Measurements from ENCODE around the gene MGMT.

MGMT gene

GRCh38 chr10:129725011-129725410 is 258.0 kb downstream of the MGMT start:
- no peak for DNase-seq (ENCODE audit: extremely low read depth in 1 of 2, low read depth in 1 of 2)

GRCh38 chr10:129725482-129725881 is 258.4 kb downstream of the MGMT start:
- no peak for DNase-seq (ENCODE audit: extremely low read depth in 1 of 2, low read depth in 1 of 2)

DNA sequence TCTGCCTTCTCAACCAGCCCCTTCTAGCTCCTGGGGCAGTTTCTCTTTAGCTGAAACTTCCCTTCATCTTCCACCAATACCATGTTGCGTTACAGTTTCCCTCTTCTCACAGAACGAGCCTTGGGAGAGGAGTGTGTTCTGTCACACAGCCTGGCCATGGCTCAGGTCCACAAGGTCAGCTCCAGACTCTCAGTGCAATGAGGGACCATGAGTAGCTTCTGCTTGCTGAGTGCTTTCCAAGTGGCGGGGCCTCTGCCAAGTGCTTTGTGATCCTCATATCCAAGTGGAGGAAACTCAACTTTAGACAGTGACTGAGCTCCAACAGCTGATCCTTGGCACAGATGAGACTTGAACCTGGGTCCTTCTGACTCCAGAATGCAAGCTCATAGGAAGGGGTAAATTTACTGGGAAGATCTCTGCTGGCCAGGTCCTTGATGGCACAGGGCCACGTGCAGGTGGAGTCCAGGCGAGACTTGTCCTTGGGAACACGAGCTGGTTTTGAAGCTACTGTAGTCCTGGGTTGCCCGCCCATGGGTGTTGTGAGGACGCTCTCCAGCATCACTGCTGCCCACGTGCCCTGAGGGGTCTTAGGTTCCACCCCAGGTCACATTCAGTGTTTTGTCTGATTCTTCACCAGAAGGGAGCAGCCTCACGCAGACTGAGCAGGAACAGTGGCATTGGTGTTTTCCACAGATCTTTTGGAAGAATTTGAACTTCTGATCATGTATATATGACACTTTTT is 259.0 kb downstream of the MGMT start:
- no peak for DNase-seq (ENCODE audit: extremely low read depth in 1 of 2, low read depth in 1 of 2)

DNA sequence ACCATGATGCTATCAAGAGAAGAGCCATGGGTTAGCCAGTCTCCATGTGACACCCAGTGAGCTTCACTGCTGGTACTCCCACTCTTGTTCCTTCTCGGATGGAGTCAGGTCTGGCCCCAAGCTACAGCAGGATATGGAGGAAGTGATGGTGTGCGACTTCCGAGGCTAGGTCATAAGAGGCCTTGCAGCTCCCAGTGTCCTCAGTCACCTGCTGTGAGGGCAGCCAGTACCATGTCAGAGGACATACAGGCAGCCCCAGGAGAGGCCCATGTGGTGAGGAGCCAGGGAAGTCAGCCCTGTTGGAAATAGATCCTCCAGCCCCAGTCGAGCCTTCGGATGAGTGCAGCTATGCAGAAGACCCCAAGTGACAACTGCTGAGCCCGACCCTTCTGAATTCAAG is 260.0 kb downstream of the MGMT start:
- no peak for DNase-seq (ENCODE audit: extremely low read depth in 1 of 2, low read depth in 1 of 2)

GRCh38 chr10:129727495-129727894 is 260.5 kb downstream of the MGMT start:
- DNase-seq (ENCODE audit: extremely low read depth in 1 of 2, low read depth in 1 of 2), result no peak

GRCh38 chr10:129728246-129728820 is 261.3 kb downstream of the MGMT start:
- no peak for DNase-seq (ENCODE audit: extremely low read depth in 1 of 2, low read depth in 1 of 2)

DNA sequence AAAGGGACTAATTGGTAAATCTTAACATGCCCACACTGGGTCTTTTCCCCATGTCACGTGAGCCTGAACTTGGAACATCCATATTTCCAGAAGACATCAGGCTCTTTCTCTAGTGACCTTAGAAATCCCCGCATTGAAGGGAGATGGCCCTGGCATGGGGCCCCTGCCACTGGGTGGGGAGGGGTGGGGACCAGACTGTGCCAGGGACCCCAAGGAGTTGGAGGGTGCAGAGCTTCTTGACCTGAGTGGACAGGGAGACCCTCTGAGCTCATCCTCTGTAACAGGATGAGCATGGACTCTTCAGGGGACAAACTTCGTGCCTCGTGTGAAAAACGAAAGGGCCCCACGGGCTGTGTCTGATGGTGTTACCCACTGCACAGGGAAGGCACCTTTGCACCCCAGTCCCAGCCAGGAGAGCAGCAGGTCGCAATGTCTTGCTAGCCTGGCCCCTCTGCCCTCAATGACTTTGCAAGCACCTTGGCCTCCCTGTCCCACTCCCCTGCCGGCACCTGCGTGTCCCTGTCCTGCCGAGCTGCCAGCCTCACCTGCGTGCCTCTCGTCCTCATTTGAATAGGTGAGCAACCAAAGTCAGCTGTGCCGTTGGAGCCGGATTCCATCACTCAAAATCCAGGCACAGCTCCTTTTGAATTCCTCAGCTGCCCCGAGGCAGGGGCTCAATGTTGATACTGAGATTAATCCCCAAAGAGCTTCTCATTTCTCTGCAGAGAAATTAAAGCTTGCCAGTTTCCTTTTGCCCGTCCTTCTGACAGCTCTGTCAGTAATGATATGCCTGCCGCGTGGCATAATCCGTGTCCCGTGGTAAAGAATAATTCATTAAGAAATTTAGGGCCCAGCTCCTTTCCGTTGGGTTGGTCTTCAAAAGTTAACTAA is 262.1 kb downstream of the MGMT start:
- DNase-seq (ENCODE audit: extremely low read depth in 1 of 2, low read depth in 1 of 2), result no peak

DNA sequence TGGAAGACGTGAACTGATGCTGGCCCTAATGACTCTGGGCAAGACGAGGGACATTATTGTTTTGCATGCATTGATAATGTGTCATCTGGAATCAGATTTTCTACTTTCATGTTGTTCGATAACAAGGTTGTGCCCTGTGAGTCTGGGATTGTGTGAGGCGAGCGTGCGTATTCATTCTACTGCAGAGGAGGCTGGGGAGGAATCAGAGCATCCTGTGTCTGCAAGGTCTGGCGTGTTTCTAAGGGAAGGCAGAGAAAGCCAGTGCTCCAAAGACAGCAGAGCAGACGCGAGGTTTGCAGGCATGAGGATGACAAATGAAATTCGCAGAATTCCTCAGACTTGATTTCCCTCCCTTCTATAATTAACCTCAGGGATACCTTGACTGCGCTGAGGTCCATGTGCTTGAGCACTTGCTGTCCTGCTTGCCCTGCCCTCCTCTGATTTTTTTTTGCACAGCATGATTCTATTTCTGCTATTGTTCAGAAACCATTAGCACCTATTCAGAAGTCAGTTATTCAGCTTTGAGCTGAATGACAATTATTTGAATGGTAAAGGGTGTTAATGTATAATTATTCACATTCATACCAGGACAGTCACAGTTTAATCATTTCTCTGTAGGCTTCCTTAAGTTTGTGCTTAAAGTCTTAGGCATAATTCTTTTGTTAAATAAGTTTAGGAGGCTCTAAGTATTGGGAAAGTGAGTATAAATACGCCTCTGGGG is 263.4 kb downstream of the MGMT start:
- no peak for DNase-seq (ENCODE audit: extremely low read depth in 1 of 2, low read depth in 1 of 2)

DNA sequence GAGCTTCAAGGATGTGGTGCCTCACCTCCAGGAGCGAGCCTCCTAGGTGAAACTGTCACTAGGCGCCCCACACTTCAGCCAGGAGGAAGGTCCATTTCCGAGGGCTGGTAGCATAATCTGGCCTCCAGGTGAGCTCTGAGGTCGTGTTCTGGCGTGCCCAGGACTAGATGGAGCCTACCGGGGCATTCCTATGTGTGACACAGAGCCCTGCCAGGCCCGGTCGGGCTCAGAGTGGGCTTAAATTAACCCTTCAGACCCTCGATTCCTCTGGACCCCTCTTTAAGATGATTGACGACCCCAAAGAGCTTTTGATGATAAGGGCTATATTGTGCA is 263.9 kb downstream of the MGMT start:
- no peak for DNase-seq (ENCODE audit: extremely low read depth in 1 of 2, low read depth in 1 of 2)

DNA sequence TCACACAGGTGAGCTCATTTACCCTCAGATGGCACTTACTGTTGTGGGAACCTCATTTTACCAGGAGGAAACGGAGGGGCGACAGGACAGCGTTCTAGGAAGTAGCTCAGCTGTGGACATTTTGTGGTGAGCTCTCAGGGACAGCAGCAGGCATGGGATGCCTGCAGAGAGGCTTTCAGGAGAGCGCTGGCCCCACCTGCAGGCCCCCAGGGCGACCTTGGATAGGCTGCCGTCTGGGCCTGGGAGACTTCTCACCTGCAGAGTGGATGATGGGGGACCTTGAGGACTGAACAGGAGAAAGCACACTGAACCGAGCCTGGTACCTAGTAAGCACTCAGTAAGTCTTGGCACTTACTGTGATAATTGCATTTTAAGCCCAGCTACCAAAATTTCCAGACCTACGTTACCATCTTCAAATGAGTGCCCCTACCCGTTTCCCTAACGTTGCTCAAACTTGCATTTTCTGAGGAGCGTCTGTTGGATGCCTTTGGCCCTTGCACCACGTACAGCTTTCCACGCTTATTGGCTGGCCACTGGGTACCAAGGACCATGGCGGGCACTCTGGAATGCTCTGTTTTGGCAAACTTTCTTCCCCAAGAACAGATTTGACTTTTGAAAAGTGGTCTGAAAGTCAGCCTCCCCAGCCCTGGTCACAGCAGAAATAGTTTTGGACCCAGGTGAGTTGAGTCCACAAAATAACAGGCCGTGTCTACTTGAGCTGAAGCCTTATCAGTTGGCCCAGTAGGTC is 273.7 kb downstream of the MGMT start:
- DNase-seq (ENCODE audit: extremely low read depth in 1 of 2, low read depth in 1 of 2), result no peak

DNA sequence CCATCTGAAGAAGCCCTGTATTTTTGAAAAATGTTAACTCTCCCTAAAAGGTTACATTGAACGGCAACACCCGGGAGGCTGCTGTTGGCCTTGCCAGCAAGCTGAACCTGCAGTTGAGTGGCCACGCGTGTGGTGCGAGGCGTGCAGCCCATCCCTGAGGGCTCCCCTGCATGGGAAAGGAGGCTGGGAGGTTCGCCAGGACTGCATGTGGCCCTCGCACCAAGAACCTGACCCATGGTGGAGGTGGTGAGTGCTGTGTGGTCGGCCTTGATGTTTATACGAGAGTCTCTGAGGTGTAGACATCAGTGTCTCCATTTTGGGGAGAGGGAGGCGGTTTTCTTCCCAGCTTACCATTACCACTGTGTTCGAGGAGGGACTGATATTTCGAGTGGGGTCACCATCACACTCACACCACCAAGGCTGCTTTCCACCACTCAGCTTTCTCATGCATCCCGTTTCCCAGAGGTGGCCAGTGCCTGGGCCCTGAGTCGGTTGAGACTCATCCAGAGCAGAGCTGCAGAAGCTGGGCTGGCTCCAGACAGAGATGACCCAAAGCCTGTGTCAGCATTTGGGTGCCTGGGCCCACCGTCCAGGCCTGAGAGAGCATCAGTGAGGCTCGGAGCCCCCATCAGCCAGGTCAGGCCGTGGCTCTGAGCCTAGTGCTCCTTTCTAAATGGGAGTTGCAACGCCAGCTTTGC is 274.4 kb downstream of the MGMT start:
- DNase-seq (ENCODE audit: extremely low read depth in 1 of 2, low read depth in 1 of 2), result no peak

- DNase-seq (ENCODE audit: extremely low read depth in 1 of 2, low read depth in 1 of 2), result no peak
Measured at GRCh38 chr10:129741978-129742741, 275.1 kb downstream of the MGMT start.

GRCh38 chr10:129742742-129743550 is 275.9 kb downstream of the MGMT start:
- no peak for DNase-seq (ENCODE audit: extremely low read depth in 1 of 2, low read depth in 1 of 2)

DNA sequence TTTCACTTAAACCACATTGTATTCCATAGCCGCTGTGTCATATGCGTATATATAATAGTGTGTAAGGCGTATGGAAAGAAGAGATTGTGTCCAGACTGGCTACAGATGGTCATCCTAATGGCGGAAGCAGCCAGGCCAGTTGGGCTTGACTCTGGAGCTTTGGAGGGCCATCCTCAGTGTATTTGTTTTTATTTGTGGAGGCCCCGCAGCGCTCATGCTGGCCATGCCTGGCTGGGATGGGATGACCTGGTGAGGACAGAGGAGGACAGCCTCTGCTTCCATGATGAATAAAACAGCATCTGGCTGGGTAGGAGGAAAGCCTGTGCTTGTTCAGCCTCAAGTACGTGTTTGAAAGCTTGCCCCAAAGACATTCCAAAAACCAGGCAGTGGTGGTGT is 276.7 kb downstream of the MGMT start:
- DNase-seq (ENCODE audit: extremely low read depth in 1 of 2, low read depth in 1 of 2), result no peak

GRCh38 chr10:129744134-129745111 is 277.4 kb downstream of the MGMT start:
- DNase-seq (ENCODE audit: extremely low read depth in 1 of 2, low read depth in 1 of 2), result no peak

GRCh38 chr10:129745186-129745750 is 278.2 kb downstream of the MGMT start:
- DNase-seq (ENCODE audit: extremely low read depth in 1 of 2, low read depth in 1 of 2), result no peak

Measured in activated CD8-positive, alpha-beta memory T cell treated with anti-CD3 and anti-CD28 coated beads for 1 hour (primary cell).